GM12875 (cell line): ENCODE measurements around the gene AQP3.

Experiments used
- H3K4me3 ChIP-seq: one replicate; pipeline ENCODE4 v1.5.1; 2011; ENCODE audit warnings: low read depth, low read length, control low read depth
- TF ChIP-seq, protein P1 (sequence below): IDR thresholded peaks from 2 replicates; pipeline ENCODE4 v1.5.1; 2011; ENCODE audit warnings: low read depth, mild to moderate bottlenecking, control low read depth, inconsistent platforms, low read length, moderate library complexity, borderline replicate concordance; ENCODE audit not compliant: insufficient read depth

AQP3 gene

DNA sequence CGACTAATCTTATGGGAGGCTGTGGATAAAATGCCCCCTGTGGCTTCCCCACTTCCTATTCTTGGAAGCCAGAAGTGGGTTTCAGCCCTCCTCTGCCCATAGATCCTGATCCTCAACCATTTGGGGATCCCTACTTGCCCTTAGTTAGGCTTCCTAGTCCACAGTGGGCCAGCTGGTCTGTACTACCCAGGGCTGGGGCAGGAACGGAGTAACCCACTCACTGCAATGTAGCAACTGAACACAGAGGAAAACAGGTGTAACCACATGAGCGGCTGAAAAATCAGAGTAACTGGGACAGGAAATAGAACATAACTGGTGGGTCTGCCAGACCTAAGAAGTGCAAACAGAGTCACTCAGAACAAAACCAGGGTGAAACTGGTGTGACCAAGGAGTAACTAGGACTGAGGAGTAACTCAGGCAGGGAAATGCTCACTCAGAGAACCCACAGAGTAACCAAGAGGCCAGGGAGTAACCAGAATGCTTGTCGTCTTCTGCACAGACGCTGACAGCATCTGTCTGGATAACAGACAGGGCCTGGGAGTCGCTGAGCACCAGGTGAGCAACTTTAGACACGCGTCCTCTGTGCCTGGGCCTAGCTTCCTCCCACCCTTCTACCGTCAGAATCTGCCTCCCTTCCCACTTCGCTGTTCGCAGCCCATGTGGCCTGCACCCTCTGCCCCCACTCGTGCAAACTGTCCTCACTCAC, 1.0 kb downstream of the AQP3 start:
- H3K4me3 ChIP-seq: no peak overlapping the region
- TF ChIP-seq, protein P1, sequence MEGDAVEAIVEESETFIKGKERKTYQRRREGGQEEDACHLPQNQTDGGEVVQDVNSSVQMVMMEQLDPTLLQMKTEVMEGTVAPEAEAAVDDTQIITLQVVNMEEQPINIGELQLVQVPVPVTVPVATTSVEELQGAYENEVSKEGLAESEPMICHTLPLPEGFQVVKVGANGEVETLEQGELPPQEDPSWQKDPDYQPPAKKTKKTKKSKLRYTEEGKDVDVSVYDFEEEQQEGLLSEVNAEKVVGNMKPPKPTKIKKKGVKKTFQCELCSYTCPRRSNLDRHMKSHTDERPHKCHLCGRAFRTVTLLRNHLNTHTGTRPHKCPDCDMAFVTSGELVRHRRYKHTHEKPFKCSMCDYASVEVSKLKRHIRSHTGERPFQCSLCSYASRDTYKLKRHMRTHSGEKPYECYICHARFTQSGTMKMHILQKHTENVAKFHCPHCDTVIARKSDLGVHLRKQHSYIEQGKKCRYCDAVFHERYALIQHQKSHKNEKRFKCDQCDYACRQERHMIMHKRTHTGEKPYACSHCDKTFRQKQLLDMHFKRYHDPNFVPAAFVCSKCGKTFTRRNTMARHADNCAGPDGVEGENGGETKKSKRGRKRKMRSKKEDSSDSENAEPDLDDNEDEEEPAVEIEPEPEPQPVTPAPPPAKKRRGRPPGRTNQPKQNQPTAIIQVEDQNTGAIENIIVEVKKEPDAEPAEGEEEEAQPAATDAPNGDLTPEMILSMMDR: no peak

DNA sequence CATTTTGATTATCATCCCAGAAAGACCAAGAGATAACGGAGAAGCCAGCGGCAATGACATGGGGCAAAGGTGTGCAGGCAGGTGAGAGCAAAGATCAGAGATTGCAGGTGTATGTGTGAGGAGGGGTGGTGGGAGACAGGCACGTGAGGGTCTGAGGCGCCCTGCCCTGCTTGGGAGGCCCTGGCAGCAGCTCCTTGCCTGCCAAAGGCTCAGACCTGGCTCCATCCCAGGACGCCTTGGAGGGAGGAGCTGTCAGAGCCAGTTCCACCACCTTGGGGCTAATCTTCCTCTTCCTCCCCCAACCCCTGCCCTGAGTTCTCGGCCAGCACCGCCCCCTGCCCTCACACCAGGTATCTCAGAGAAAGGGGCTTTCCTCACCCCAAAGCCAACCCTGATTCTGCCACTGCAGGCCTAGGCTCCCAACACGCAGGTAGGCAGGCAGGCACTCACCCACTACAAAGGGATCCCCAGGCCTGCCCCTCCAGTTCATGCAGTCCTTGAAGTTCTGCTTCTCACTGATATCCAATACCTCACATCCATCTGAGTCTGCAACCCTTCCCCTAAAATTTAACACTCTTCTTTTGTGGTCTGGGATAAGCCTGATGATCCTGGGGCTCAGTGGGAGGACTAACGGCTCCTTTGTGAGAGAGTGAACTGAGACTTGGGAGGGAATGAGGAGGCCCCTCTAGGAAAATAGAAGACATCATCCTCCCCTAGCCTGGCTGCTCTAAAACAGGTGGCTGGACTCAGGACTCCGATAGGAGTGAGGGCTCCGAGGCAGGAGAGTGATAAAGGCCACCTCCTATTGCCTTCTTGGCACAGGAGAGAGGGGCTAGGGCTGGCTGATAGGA, 1.8 kb downstream of the AQP3 start:
- no peak overlapping the region for H3K4me3 ChIP-seq
- TF ChIP-seq, protein P1: no peak

DNA sequence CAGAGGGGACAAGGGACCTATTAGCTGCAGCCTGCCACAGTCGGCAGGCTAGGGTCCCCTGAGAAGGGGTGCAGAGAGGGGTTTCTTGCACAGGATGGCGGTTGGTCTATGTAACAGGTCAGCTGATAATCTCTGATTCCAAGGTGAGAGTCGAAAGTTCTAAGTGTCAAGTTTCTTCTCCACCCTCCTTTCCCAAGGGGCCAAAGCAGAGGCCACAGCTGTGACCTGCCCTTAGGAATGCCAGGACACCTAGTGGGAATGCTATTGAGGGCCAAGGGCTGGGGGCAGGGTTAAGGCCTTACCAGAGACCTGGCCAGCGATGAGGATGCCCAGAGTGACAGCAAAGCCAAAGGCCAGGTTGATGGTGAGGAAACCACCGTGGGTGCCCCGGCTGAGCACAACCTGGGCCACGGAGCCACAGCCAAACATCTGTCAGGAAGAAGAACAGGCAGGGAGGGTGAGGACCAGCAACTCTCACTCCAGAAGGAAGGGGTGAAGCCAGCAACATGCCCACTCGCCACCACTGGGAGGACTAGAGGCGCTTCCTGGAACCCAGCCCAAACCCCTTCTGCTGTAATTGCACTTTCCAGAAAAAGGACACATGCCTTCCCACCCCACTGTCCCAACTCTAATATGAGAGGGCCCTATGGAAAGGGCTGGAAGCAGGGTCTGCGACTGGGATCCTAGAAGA, 3.8 kb downstream of the AQP3 start:
- H3K4me3 ChIP-seq: no peak overlapping the region

DNA sequence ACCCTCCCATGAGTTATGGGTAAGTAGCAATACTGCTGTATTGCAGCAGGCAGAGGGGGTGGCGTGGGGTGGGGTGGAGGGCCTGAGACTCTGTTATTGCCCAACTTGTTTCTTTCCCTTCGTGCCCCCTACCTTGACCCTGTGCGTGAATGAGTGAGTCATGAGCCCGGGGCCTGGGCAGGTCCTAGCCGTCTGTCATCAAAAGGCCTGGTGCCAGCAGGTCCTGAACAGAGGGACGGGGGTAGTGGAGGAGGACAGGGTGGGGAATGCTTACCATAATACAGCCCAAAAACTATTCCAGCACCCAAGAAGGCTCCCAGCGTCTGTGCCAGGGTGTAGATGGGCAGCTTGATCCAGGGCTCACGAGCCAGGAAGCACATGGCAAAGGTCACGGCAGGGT, 4.3 kb downstream of the AQP3 start:
- TF ChIP-seq, protein P1: no peak
- no peak overlapping the region for H3K4me3 ChIP-seq

More for the DNA sequence above, 3.8 kb downstream of the AQP3 start:
- TF ChIP-seq, protein P1: no peak

DNA sequence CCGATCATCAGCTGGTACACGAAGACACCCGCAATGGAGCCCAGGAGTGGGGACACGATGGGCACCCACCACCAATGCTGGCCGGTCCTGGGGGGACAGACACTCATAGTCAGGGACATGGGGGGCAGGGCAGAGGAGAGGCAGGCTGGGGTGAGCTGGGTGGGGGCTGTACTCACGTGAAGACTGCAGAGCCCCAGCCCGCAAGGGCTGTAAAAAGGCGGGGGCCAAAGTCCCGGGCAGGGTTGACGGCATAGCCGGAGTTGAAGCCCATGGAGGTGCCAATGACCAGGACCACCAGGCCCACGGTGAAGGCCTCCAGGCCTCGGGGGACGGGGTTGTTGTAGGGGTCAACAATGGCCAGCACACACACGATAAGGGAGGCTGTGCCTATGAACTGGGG, 5.3 kb downstream of the AQP3 start:
- TF ChIP-seq, protein P1: no peak
- no peak overlapping the region for H3K4me3 ChIP-seq

DNA sequence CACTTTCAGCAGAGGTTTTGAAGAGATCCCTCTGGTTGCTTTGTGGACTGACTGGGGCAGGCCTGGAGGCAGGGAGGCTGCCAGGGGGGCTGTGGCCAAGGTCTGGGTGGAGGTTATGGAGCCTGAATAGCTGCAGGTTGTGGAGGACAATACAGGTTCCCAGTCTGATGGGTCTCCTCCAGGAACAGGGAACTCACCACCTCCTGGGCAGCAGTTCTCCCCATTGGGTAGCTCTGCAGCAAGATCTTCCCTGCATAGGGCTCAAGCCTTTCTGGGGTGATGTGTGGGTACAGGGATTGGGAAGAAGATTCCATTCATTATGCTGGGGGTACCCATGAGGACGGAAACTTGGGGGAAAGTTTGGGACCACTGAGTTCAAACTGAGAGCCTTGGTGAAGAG, 6.8 kb downstream of the AQP3 start:
- TF ChIP-seq, protein P1: no peak
- H3K4me3 ChIP-seq: no peak overlapping the region
